K562 (cell line): ENCODE results near the gene MGAT4B. TPM values are rescaled to one million over a fixed set of nuclear protein-coding genes. Genes with fewer than 3 reads are reported as not detected.

Experiments
- CREBBP ChIP-seq: IDR thresholded peaks from one replicate; pipeline ENCODE4 v1.6.1; 2012; ENCODE audit warnings: low read depth, mild to moderate bottlenecking, control low read depth, inconsistent platforms, low read length
- E2F1 ChIP-seq: sonication (generic); formaldehyde crosslinking; IDR thresholded peaks from 2 replicates; pipeline ENCODE4 v1.8.1; 2023; ENCODE audit warnings: mild to moderate bottlenecking, missing genetic modification reagents, moderate library complexity
- EHMT2 ChIP-seq: fragments of 450-650 bp; IDR thresholded peaks from 2 replicates; pipeline ENCODE4 v1.6.1; 2018; ENCODE audit warnings: antibody characterized with exemption
- FOXM1 ChIP-seq, 2 experiments: fragments of 450-650 bp in 1 of 2; sonication (generic) in 1 of 2; formaldehyde crosslinking in 1 of 2; IDR thresholded peaks; 2 replicates each; pipeline versions ENCODE4 v1.6.1 to v1.9.0; 2017 to 2022; ENCODE audit warnings: low read depth in 2 of 2, mild to moderate bottlenecking in 2 of 2, missing genetic modification reagents in 1 of 2, moderate library complexity in 1 of 2
- GMEB1 ChIP-seq: fragments of 250-450 bp; sonication (Bioruptor Pico); IDR thresholded peaks from 2 replicates; pipeline ENCODE4 v1.4.0; 2020; ENCODE audit warnings: mild to moderate bottlenecking
- MAX ChIP-seq: sonication (generic); formaldehyde crosslinking; IDR thresholded peaks from 2 replicates; pipeline ENCODE4 v1.9.0; 2022; ENCODE audit warnings: mild to moderate bottlenecking, missing genetic modification reagents
- NFATC3 ChIP-seq: fragments of 450-650 bp; IDR thresholded peaks from 2 replicates; pipeline ENCODE4 v1.6.1; 2017; ENCODE audit warnings: mild to moderate bottlenecking
- NFIC ChIP-seq: fragments of 450-650 bp; IDR thresholded peaks from 2 replicates; pipeline ENCODE4 v1.6.1; 2017; ENCODE audit warnings: mild to moderate bottlenecking, inconsistent platforms
- RFX1 ChIP-seq: fragments of 450-650 bp; IDR thresholded peaks from 2 replicates; pipeline ENCODE4 v1.6.1; 2016; ENCODE audit warnings: mild to moderate bottlenecking, moderate library complexity
- SETDB1 ChIP-seq: IDR thresholded peaks from one replicate; pipeline ENCODE4 v1.6.1; 2012; ENCODE audit warnings: low read length, control low read depth, inconsistent platforms
- SMARCA5 ChIP-seq: fragments of 450-650 bp; IDR thresholded peaks from 2 replicates; pipeline ENCODE4 v1.6.1; 2016
- TCF7L2 ChIP-seq: fragments of 150-350 bp; IDR thresholded peaks from 2 replicates; pipeline ENCODE4 v1.6.1; 2016; ENCODE audit warnings: low read depth, mild to moderate bottlenecking, low read length, moderate library complexity
- THAP7 ChIP-seq: fragments of 250-450 bp; sonication (Bioruptor Pico); IDR thresholded peaks from 2 replicates; pipeline ENCODE4 v1.5.0; 2021
- ZBTB11 ChIP-seq, 3 experiments: fragments of 200-800 bp in 1 of 3; fragments of 250-450 bp in 1 of 3; fragments of 450-650 bp in 1 of 3; sonication (Bioruptor Pico) in 1 of 3; sonication (Bioruptor generic) in 1 of 3; formaldehyde crosslinking in 1 of 3; IDR thresholded peaks; 2 replicates each; pipeline versions ENCODE4 v1.6.1 to v1.8.0; 2016 to 2022; ENCODE audit warnings: mild to moderate bottlenecking in 2 of 3, missing genetic modification characterization in 2 of 3, missing compliant biosample characterization in 1 of 3, moderate library complexity in 1 of 3
- ZNF75A ChIP-seq: fragments of 450-650 bp; formaldehyde crosslinking; IDR thresholded peaks from 2 replicates; pipeline ENCODE4 v1.4.0; 2020; ENCODE audit warnings: mild to moderate bottlenecking
- polyA plus RNA-seq, 8 experiments: library from polyadenylated mRNA; depleted of rRNA in 4 of 8; stranded (reverse) in 5 of 8; unstranded in 3 of 8; fragments of >200 nt; fragmentation: Nextera tagmentation in 2 of 8; fragmentation: Illumina TruSeq in 1 of 8; extraction: Ambion mirVana in 2 of 8; extraction: Trizol in 1 of 8; gene quantifications; 2 replicates each; pipeline versions ENCODE4 v1.2.1 to v1.2.3, GENCODE V29; 2011 to 2014; ENCODE audit warnings: inconsistent platforms in 1 of 8, missing spikeins in 1 of 8
- total RNA-seq, 7 experiments: library from RNA; depleted of rRNA in 6 of 7; stranded (reverse); fragments of >200 nt in 6 of 7; fragmentation: Illumina TruSeq in 2 of 7; extraction: Trizol in 2 of 7; gene quantifications; 2 replicates each; pipeline versions ENCODE4 v1.2.1 to v1.2.3, GENCODE V29; 2011 to 2021; ENCODE audit warnings: low replicate concordance in 1 of 7

Gene MGAT4B
- total and polyA plus RNA-seq, 9 of the 15 experiments (the other 6 are each of a cell fraction or from before 2014, with no cell fraction given): 0.34 to 133 (median 75.4) TPM

GRCh38 chr5:179820483-179821297 lies 14.0 kb upstream of the MGAT4B start, which contains the start of gene SQSTM1 (continued):
- TF ChIP-seq ZBTB11 (CRISPR knock-in tag; IDR thresholded peaks at IDR 0.05) (no peak), NFATC3 (no peak), GMEB1 (CRISPR knock-in tag) (no peak), NFIC (peak; percentile 86), SMARCA5 (no peak), RFX1 (no peak), SETDB1 (no peak), CREBBP (no peak), FOXM1 (IDR thresholded peaks at IDR 0.05; ENCODE audit: low read depth) (peak; percentile 40; the same call in 1 of the 2 replicates), FOXM1 (CRISPR knock-in tag; IDR thresholded peaks at IDR 0.05; ENCODE audit: low read depth) (peak; percentile 94), EHMT2 (no peak), THAP7 (CRISPR knock-in tag) (0 out of 2 replicates have a peak, but pooled peaks have one; percentile 3), MAX (CRISPR knock-in tag) (peak; percentile 62), E2F1 (CRISPR knock-in tag) (no peak), ZNF75A (CRISPR knock-in tag) (no peak), TCF7L2 (no peak)
